ENCODE data around the gene ADGRG6.

ADGRG6 gene

GRCh38 chr6:142284419-142284818, 17.4 kb upstream of the ADGRG6 start:
- H3K27ac Mint-ChIP-seq, result no peak overlapping the region
- H3K27me3 Mint-ChIP-seq (ENCODE audit: low read depth, poor library complexity), result no peaks in the 10 kb centered on the region
- H3K4me3 Mint-ChIP-seq, result no peak overlapping the region
- H3K9me3 Mint-ChIP-seq, result peaks cover 10% of the 10 kb centered on the region
- TF ChIP-seq CTCF (IDR thresholded peaks at IDR 0.05), result no peak
- no peak for DNase-seq
- no peaks in the 10 kb centered on the region for H3K36me3 Mint-ChIP-seq (ENCODE audit: low read depth)
- H3K4me1 Mint-ChIP-seq, result no peaks in the 10 kb centered on the region

- no peak for DNase-seq
- Mint-ChIP-seq H3K4me3 (no peak overlapping the region), H3K27me3 (ENCODE audit: low read depth, poor library complexity) (no peaks in the 10 kb centered on the region), H3K9me3 (peaks cover 10% of the 10 kb centered on the region), H3K36me3 (ENCODE audit: low read depth) (no peaks in the 10 kb centered on the region), H3K4me1 (no peaks in the 10 kb centered on the region), H3K27ac (no peak overlapping the region)
- no peak for TF ChIP-seq CTCF (IDR thresholded peaks at IDR 0.05)
Observed at GRCh38 chr6:142285235-142286087, 16.3 kb upstream of the ADGRG6 start.

- peaks cover 7% of the 10 kb centered on the region for H3K9me3 Mint-ChIP-seq
- H3K27ac Mint-ChIP-seq, result no peak overlapping the region
- H3K27me3 Mint-ChIP-seq (ENCODE audit: low read depth, poor library complexity), result no peaks in the 10 kb centered on the region
- no peak for TF ChIP-seq CTCF (IDR thresholded peaks at IDR 0.05)
- DNase-seq, result no peak
- H3K36me3 Mint-ChIP-seq (ENCODE audit: low read depth), result no peaks in the 10 kb centered on the region
- no peaks in the 10 kb centered on the region for H3K4me1 Mint-ChIP-seq
- no peak overlapping the region for H3K4me3 Mint-ChIP-seq
Observed at GRCh38 chr6:142286088-142286409, 15.8 kb upstream of the ADGRG6 start.

GRCh38 chr6:142289687-142290086, 12.1 kb upstream of the ADGRG6 start:
- no peak for TF ChIP-seq CTCF (IDR thresholded peaks at IDR 0.05)
- Mint-ChIP-seq H3K9me3 (no peaks in the 10 kb centered on the region), H3K27ac (no peak overlapping the region), H3K4me3 (no peak overlapping the region), H3K27me3 (ENCODE audit: low read depth, poor library complexity) (no peaks in the 10 kb centered on the region), H3K36me3 (ENCODE audit: low read depth) (no peaks in the 10 kb centered on the region), H3K4me1 (no peaks in the 10 kb centered on the region)
- DNase-seq, result no peak

- H3K36me3 Mint-ChIP-seq (ENCODE audit: low read depth), result no peaks in the 10 kb centered on the region
- peaks cover 2% of the 10 kb centered on the region for H3K27me3 Mint-ChIP-seq (ENCODE audit: low read depth, poor library complexity)
- TF ChIP-seq CTCF (IDR thresholded peaks at IDR 0.05), result no peak
- H3K9me3 Mint-ChIP-seq, result no peaks in the 10 kb centered on the region
- H3K4me3 Mint-ChIP-seq, result no peak overlapping the region
- DNase-seq, result no peak
- no peaks in the 10 kb centered on the region for H3K4me1 Mint-ChIP-seq
- H3K27ac Mint-ChIP-seq, result no peak overlapping the region
Observed at GRCh38 chr6:142290851-142291250, 11.0 kb upstream of the ADGRG6 start.

- no peak for DNase-seq
- no peak for TF ChIP-seq CTCF (IDR thresholded peaks at IDR 0.05)
- Mint-ChIP-seq H3K27ac (no peak overlapping the region), H3K4me1 (no peaks in the 10 kb centered on the region), H3K36me3 (ENCODE audit: low read depth) (no peaks in the 10 kb centered on the region), H3K4me3 (no peak overlapping the region), H3K9me3 (no peaks in the 10 kb centered on the region), H3K27me3 (ENCODE audit: low read depth, poor library complexity) (peaks cover 3% of the 10 kb centered on the region)
Observed at GRCh38 chr6:142291512-142291911, 10.3 kb upstream of the ADGRG6 start.
